ENCODE measurements around the gene ATOH1. TPM values are rescaled to one million over a fixed set of nuclear protein-coding genes. Genes with fewer than 3 reads are reported as not detected.

ATOH1 gene
- polyA plus RNA-seq, 3 donors, result not detected

DNA sequence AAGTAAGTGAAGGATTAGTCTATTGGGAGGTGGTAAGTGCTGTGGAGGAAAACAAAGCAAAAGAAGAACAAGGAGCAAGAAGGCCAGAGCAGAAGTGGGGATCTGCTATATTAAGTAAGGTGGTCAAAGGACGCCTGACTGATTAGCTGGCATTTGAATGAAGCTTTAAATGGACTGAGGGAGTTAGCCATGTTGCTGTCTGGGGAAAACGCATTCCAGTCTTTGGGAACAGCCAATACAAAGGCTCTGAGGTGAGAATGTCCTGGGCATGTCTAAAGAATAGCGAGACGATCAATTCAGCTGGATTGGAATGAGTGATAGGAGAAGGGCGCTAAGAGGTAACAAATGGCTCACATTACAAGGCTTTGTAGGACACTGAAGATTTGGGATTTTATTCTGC lies 48.5 kb upstream of the ATOH1 start:
- Histone ChIP-seq H4K20me1 (ENCODE audit: insufficient read depth, low read length) (no peaks in the 10 kb centered on the region), H2AFZ (ENCODE audit: insufficient read depth, low read depth, low read length, poor library complexity, severe bottlenecking) (no peak overlapping the region), H3K9me3 (replicated peaks in 1 of 2; ENCODE audit: control insufficient read depth in 1 of 2, insufficient read depth in 1 of 2, low read length in 2 of 2) (no peaks in the 10 kb centered on the region), H3K4me1 (ENCODE audit: control insufficient read depth in 1 of 2, insufficient read depth in 2 of 2, low read length in 2 of 2) (no peaks in the 10 kb centered on the region), H3K79me2 (ENCODE audit: insufficient read depth, low read length) (no peaks in the 10 kb centered on the region), H3K36me3 (replicated peaks in 1 of 2; ENCODE audit: control insufficient read depth in 1 of 2, insufficient read depth in 2 of 2, low read length in 2 of 2) (no peaks in the 10 kb centered on the region), H3K27ac (ENCODE audit: low read depth in 1 of 2, low read length in 2 of 2) (no peak overlapping the region), H3K27me3 (ENCODE audit: control insufficient read depth in 2 of 2, insufficient read depth in 2 of 2, low read length in 2 of 2) (no peaks in the 10 kb centered on the region), H3K4me2 (replicated peaks; ENCODE audit: extremely low read depth, low read length, poor library complexity, severe bottlenecking) (no peak overlapping the region), H3K9ac (ENCODE audit: insufficient read depth, low read length, poor library complexity, severe bottlenecking) (no peak overlapping the region), H3K4me3 (replicated peaks in 1 of 3; ENCODE audit: low read depth in 2 of 3, low read length in 3 of 3) (no peak overlapping the region)
- DNase-seq, result no peak
- Mint-ChIP-seq H3K27ac (no peak overlapping the region), H3K36me3 (no peaks in the 10 kb centered on the region), H3K9me3 (no peaks in the 10 kb centered on the region), H3K4me1 (no peaks in the 10 kb centered on the region), H3K4me3 (no peak overlapping the region), H3K27me3 (ENCODE audit: low read depth in 3 of 3) (peaks cover 0 to 5% (median 2%) of the 10 kb centered on the region in 3 donors)
- intact Hi-C loops (cut with micrococcal nuclease), result no loop called here
- 87% methylated on average over 5 of the region's 5 CpGs for WGBS (ENCODE audit: insufficient coverage)
- no peak for TF ChIP-seq CTCF (IDR thresholded peaks at IDR 0.05)

GRCh38 chr4:93781198-93781597 lies 47.4 kb upstream of the ATOH1 start:
- Mint-ChIP-seq H3K27ac (no peak overlapping the region), H3K4me1 (no peaks in the 10 kb centered on the region), H3K27me3 (ENCODE audit: low read depth in 3 of 3) (peaks cover 0 to 3% (median 2%) of the 10 kb centered on the region in 3 donors), H3K9me3 (no peaks in the 10 kb centered on the region), H3K4me3 (no peak overlapping the region), H3K36me3 (no peaks in the 10 kb centered on the region)
- no peaks in the 10 kb centered on the region for H4K20me1 ChIP-seq (ENCODE audit: insufficient read depth, low read length)
- H3K9ac ChIP-seq (ENCODE audit: insufficient read depth, low read length, poor library complexity, severe bottlenecking), result no peak overlapping the region
- intact Hi-C loops (cut with micrococcal nuclease), result no loop called here
- no peak overlapping the region for H2AFZ ChIP-seq (ENCODE audit: insufficient read depth, low read depth, low read length, poor library complexity, severe bottlenecking)
- H3K9me3 ChIP-seq (replicated peaks in 1 of 2; ENCODE audit: control insufficient read depth in 1 of 2, insufficient read depth in 1 of 2, low read length in 2 of 2), result no peaks in the 10 kb centered on the region
- H3K4me1 ChIP-seq (ENCODE audit: control insufficient read depth in 1 of 2, insufficient read depth in 2 of 2, low read length in 2 of 2), result no peaks in the 10 kb centered on the region
- no peaks in the 10 kb centered on the region for H3K36me3 ChIP-seq (replicated peaks in 1 of 2; ENCODE audit: control insufficient read depth in 1 of 2, insufficient read depth in 2 of 2, low read length in 2 of 2)
- DNase-seq, result no peak
- H3K4me2 ChIP-seq (replicated peaks; ENCODE audit: extremely low read depth, low read length, poor library complexity, severe bottlenecking), result no peak overlapping the region
- TF ChIP-seq CTCF (IDR thresholded peaks at IDR 0.05), result no peak
- H3K27me3 ChIP-seq (ENCODE audit: control insufficient read depth in 2 of 2, insufficient read depth in 2 of 2, low read length in 2 of 2), result no peaks in the 10 kb centered on the region
- no peak overlapping the region for H3K4me3 ChIP-seq (replicated peaks in 1 of 3; ENCODE audit: low read depth in 2 of 3, low read length in 3 of 3)
- 97% methylated on average over 5 of the region's 9 CpGs for WGBS (ENCODE audit: insufficient coverage)
- H3K27ac ChIP-seq (ENCODE audit: low read depth in 1 of 2, low read length in 2 of 2), result no peak overlapping the region
- no peaks in the 10 kb centered on the region for H3K79me2 ChIP-seq (ENCODE audit: insufficient read depth, low read length)

All from CD14-positive monocyte (primary cell).